GM21723 (cell line): Measurements from ENCODE around the gene EPG5.
"Not testable (repeated sequence)": the region's sequence is repeated elsewhere in the genome, so short reads cannot be mapped to it uniquely, and the experiment has no call there.

Source experiments
- ATAC-seq: cut with Tn5 transposase; IDR thresholded peaks from one replicate; pipeline ENCODE4 v1.9.1; 2021; ENCODE audit warnings: mild to moderate bottlenecking, moderate library complexity; ENCODE audit not compliant: unreplicated experiment

Gene EPG5

GRCh38 chr18:45874491-45875184, 92.5 kb downstream of the EPG5 start:
- ATAC-seq: peak; percentile 91

- ATAC-seq: no peak
These were observed 95.6 kb downstream of the EPG5 start for GRCh38 chr18:45871431-45872084.

GRCh38 chr18:45870419-45870818, 96.7 kb downstream of the EPG5 start:
- no peak for ATAC-seq

- no peak for ATAC-seq
These were observed 101.7 kb downstream of the EPG5 start for GRCh38 chr18:45865466-45865865.

- no peak for ATAC-seq
These were observed 103.0 kb downstream of the EPG5 start for GRCh38 chr18:45864081-45864480.

GRCh38 chr18:45863469-45863868, 103.7 kb downstream of the EPG5 start:
- no peak for ATAC-seq

- ATAC-seq: no peak
These were observed 105.2 kb downstream of the EPG5 start for GRCh38 chr18:45861926-45862325.

- ATAC-seq: no peak
These were observed 106.2 kb downstream of the EPG5 start for GRCh38 chr18:45860971-45861370.

GRCh38 chr18:45860492-45860891, 106.6 kb downstream of the EPG5 start:
- ATAC-seq: no peak

- ATAC-seq: no peak
These were observed 107.8 kb downstream of the EPG5 start for GRCh38 chr18:45859334-45859733.

- ATAC-seq: no peak
These were observed 110.6 kb downstream of the EPG5 start for GRCh38 chr18:45856531-45856930.

GRCh38 chr18:45854036-45854586, 113.0 kb downstream of the EPG5 start:
- no peak for ATAC-seq

GRCh38 chr18:45852631-45853030, 114.5 kb downstream of the EPG5 start:
- ATAC-seq: no peak

GRCh38 chr18:45851161-45851925, 115.8 kb downstream of the EPG5 start:
- ATAC-seq: no peak

- no peak for ATAC-seq
These were observed 117.1 kb downstream of the EPG5 start for GRCh38 chr18:45850021-45850420.

GRCh38 chr18:45849529-45849928, 117.6 kb downstream of the EPG5 start:
- no peak for ATAC-seq

GRCh38 chr18:45848643-45849042, 118.5 kb downstream of the EPG5 start:
- ATAC-seq: not testable (repeated sequence)

- ATAC-seq: no peak
These were observed 120.0 kb downstream of the EPG5 start for GRCh38 chr18:45847119-45847518.

GRCh38 chr18:45845410-45845809, 121.7 kb downstream of the EPG5 start:
- no peak for ATAC-seq

GRCh38 chr18:45844938-45845337, 122.2 kb downstream of the EPG5 start:
- ATAC-seq: no peak

GRCh38 chr18:45843019-45843418, 124.1 kb downstream of the EPG5 start:
- no peak for ATAC-seq
